Stimulated activated CD4-positive, alpha-beta T cell treated with anti-CD3 and anti-CD28 coated beads, Interleukin-4, amount 100 ng/mL, for 4 hours (primary cell): Measurements from ENCODE around the gene PDLIM1.

Source experiments
- DNase-seq, 2 experiments: peaks; one replicate each; pipeline ENCODE4 v3.0.0-alpha.2; 2020

The PDLIM1 gene

DNA sequence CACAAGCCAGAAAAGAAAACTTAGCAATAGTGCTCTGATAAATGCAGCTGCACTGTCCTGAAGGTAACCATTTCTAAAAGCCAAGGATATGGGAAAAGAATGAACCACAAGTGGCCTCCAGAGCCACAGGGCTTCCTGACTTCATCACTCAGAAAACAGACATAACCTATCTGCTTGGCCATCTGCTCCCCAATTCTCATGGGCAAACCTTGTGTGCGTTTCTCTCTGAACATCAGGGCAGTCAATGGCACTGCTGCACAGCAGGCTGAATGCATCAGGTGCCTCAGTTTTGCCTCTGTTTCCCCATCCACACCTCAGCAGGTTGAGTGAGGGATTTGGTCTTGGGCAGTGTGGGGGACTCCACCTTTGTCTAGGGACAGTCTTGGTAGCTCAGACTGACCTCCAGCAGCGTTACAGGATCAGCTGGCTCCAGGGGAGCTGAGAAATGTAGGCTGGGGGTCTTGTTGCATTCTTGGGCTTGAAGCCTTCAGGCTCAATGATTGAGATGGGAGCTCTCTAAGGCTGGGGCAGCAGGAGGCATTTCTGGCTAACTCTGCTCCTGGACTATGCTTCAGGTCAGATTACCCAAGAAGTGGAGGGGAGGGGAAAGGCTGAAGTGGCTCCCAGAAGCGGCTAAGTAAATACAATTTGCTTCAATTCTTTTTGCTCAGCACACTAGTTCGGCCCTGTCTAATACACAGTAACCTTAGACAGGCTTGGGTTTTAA lies 23.6 kb upstream of the PDLIM1 start:
- no peak for DNase-seq

- no peak for DNase-seq
Observed at GRCh38 chr10:95312986-95313495, 22.2 kb upstream of the PDLIM1 start.

- no peak for DNase-seq
Observed at GRCh38 chr10:95312257-95312656, 21.5 kb upstream of the PDLIM1 start.

DNA sequence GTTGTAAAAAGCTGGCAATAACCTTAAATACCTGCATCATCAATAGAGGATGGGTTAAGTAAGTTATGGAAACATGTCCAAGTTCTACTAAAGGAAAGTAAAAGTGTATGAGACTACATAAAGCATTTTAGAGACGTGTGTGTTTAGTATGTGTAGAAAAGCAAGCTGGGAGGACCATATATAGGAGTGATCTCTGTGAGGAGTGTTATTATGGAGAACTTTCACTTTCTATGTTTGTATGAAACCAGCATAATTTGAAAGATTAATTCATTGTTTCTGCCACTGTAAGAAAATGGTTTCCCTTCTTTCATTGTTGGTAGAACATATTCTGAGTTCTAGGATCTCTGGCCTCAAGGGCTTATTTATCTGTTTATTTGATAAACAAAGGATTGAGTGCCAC lies 19.2 kb upstream of the PDLIM1 start:
- DNase-seq: no peak

GRCh38 chr10:95308389-95309302 lies 17.8 kb upstream of the PDLIM1 start:
- no peak for DNase-seq

- DNase-seq: no peak
Observed at GRCh38 chr10:95306851-95307250, 16.0 kb upstream of the PDLIM1 start.

DNA sequence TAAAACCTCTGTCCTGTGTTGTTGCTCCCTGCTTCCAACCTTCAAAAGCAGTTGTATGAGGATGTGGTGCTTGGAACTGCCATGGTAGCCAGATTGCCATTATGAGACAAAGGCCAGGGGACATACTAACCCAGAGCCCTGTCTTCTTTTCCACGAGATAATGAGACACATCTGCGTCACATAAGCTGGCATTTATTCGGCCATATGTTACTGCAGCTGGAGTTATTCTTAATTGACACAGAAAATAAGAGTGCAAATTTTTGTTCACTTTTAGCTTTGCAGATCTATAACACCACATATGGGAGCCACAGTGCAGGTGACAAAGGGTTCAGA lies 15.5 kb upstream of the PDLIM1 start:
- no peak for DNase-seq

DNA sequence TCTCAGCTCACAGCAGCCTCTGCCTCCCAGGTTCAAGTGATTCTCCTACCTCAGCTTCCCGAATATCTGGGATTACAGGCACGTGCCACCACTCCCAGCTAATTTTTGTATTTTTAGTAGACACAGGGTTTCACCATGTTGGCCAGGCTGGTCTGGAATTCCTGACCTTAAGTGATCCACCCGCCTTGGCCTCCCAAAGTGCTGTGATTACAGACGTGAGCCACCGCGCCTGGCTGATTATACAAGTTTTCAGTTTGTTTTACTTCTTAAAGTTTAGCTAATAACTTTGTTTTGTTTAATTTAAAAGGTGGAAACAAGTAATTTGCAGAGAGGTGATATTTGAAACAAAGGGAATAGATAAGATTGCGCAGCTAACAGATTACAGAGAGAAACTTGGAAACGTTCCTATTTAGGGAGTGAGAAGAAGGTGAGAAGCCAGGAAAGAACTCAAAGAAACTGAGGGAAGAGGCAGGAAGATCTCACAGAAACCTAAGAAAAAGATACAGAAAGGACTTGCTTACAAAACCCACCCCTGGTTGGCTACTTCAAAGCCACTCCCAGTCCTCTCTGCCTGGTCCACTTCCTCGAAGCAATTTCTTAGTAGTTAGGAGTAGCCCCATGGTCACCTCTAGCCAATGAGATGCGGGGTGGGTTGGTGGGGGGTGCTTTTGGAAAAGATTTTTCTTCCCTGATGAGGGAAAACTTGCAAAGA lies 15.0 kb upstream of the PDLIM1 start:
- no peak for DNase-seq

- DNase-seq: no peak
Observed at GRCh38 chr10:95304976-95305375, 14.2 kb upstream of the PDLIM1 start.

GRCh38 chr10:95304463-95304862 lies 13.7 kb upstream of the PDLIM1 start:
- no peak for DNase-seq

- no peak for DNase-seq
Observed at GRCh38 chr10:95303950-95304349, 13.1 kb upstream of the PDLIM1 start.

DNA sequence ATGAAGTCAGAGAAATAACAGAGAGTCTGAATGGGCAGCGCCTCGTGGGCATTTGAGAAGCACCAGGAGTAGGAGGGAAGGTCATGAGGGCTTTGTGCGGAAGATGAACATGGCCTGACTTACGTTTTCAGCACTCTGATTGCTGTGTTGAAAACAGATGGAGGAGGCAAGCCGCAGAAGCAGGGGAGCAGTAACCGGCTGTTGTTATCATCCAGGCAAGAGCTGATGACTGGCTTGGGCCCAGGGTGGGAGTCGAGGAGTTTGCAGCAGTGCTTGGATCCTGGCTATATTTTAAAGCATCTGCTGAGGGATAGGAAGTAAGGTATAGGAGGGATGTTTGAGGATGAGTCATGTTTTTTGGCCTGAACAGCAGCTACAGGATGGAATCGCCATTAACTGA lies 12.7 kb upstream of the PDLIM1 start:
- no peak for DNase-seq

- DNase-seq: no peak
Observed at GRCh38 chr10:95300022-95300539, 9.3 kb upstream of the PDLIM1 start.

DNA sequence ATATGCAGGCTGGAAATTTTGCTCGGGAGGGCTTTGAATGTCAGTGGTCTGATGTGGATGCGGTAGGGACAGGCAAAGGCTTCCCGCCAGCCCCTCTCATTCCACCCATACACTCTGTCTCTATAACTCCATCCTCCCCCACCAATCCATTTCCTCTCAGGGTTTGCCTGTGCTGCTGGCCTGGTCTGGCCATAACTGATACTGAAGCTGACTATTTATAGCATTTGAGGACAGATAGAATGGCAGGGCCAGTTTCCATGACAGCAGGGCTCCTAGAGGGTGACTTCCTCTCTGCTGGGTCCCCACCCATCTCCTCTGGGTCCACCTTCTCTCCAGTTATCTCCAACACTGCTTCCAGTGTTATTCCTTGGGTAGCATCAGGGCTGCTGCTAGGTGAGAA lies 6.6 kb upstream of the PDLIM1 start:
- DNase-seq: no peak

DNA sequence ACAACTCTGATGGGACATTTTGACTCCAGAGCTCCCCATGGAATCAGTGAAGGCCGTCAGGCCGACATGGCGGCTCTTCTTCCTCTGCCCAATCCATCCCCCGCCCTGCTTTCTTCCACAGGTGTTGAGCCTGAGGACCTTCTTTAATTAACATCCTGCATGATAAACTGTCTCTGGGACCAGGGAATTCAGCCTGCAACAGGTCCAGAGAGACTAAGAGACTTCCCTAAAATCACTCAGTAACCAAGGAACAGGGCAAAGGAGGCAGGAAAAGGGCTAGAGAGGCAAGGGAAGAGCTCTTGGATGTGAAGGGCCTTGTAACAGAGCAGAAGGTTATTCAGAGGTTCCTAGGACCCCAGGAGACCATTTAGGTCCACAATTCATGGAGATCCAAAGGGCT lies 6.0 kb upstream of the PDLIM1 start:
- no peak for DNase-seq

DNA sequence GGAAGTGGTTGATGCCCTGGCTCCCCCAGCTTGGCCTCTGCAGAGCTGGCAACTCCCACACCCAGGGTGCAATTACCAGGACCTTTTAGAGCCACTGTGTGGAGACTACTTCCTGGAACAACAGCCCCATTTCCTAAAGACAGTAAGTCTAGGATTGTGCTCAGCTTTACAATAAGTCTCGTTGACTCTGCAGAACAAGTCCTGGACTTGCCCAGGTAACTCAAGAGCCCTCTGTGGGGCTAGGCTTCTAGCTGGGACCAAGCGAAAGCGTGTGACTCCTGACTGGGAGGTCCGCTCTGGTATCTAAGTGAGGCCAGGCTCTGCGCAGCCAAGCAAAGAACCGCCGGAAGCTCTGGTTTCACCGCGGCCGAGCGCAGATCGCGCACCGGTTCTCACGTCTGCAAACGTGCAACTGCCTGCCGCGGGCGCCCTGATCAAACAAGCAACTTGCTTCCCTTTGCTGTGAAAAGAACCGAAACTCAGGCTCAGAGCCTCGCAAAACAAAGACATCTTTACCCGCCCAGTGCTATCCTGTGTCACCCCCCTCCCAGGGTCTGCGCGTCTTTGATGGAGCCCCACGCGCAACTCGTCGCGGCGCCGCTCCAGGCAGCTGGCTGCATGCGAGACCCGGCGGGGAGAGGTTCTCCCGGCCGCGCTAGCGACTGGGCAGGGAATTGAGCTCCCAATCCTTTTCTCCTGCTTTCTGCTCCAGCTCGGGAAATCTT lies 4.4 kb upstream of the PDLIM1 start:
- DNase-seq: peak in 1 of 2 experiments; percentile 4

GRCh38 chr10:95293631-95294030 lies 2.8 kb upstream of the PDLIM1 start:
- DNase-seq: no peak

DNA sequence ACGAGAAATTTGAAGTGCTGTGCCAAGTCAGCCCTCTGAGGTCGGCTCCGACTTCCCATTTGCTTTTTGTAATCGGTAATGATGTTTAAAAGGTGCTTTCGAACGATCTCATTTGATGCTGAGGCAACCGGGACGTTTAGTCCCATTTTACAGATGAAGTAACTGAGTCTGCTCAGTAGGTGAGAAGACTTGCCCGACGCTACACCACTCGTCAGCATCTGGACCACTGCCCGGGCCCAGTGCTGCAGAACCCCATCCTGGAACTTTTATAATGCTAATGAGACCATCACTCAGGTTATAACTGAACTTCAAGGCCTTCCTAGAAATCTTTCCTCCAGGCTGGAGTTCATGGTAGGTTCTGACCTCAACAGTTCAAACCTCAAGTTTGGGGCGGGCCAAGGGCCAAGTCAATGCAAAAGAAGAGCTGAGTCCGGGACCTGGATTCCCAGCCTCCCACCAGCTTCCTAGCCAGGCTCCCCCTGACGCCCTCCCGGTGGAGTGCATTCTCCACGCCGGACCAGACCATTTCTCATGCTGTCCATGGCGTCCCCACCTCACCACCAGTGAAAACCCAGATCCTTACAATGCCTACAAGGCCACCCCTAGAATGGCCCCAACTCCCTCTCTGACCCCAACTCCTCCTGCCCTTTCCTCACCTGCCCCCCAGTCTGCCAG lies 699 bp upstream of the PDLIM1 start:
- no peak for DNase-seq

- DNase-seq: no peak
Observed at GRCh38 chr10:95289921-95290421, 832 bp downstream of the PDLIM1 start.

DNA sequence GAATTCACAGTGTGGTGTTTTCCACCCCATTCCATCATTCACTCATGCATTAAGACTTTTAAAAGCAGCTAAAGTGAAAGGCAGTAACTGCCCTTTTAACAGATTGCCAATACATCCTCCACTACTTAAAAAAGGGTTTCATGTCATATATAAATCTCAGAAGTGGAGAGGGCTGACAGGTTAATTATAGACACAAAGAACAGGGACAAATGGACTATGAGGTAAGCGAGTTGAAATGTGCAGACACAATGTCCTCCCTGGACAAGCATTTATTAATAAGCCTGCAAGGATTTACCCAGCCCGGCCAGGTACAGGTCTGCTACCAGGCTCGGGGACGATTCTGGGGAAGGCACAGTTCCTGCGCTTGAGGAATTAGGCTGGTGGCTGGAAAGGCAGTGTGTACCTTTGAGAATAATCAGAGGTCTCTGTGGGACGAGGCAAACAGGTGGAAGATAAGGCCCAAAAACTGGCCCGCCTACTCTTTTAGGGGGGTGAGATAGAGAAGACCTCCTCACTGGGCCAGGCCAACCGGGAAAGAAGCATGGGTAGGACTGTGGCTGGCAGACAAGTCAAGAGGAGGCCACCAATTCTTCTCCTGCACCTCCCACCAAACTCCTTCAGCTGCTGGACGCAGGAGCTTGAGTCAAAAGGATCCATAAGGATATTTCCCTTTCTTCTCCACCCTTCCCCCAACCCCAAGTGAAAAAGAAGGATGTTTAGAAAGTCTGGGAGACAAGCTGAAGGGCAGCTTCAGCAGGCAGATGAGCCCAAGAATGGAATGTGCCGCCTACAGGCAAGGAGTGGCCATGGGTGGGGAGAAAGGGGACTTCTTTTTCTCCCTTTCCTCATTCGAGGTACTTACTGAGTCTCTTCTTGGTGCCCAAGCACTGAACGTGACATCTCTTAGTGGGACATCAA lies 1.5 kb downstream of the PDLIM1 start:
- no peak for DNase-seq

DNA sequence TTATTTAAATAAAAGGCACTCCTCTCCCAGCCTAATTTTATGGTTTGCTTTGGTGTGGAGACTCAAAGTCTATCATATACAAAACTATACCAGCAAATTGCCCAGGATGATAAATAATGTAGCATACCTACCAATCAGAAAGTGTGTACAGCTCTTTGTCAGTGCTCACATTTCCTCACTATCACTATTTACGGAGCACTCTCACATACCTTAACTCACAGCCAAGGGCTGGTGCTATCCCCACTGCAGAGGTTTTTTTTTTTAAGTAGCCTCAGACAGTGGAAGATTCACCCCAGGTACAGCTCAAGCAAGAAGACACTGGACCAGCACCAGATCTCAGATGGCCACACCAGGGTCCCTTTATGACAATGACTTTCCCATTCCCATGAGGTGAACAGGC lies 2.5 kb downstream of the PDLIM1 start:
- DNase-seq: no peak
